Thyroid gland (tissue), 4 donors: ENCODE measurements around the gene PHOX2B. TPM values are rescaled to one million over a fixed set of nuclear protein-coding genes. Genes with fewer than 3 reads are reported as not detected.

Source experiments
- DNase-seq, 2 donors: peaks; one replicate each; pipeline ENCODE4 v3.0.0-alpha.2; 2019
- H3K27ac ChIP-seq, 3 donors: fragments of 200-600 bp; sonication (generic); 1 replicate in 2 of 3; 2 replicates in 1 of 3; pipeline ENCODE4 v1.5.1; 2016 to 2019; ENCODE audit warnings: mild to moderate bottlenecking in 1 of 3, moderate library complexity in 1 of 3
- H3K27me3 ChIP-seq: fragments of 200-600 bp; sonication (generic); one replicate; pipeline ENCODE4 v1.5.1; 2019
- H3K36me3 ChIP-seq, 2 donors: fragments of 200-600 bp; sonication (generic); one replicate each; pipeline ENCODE4 v1.5.1; 2016 to 2019
- H3K4me1 ChIP-seq, 2 donors: fragments of 200-600 bp; sonication (generic); one replicate each; pipeline ENCODE4 v1.5.1; 2017 to 2019
- H3K4me3 ChIP-seq, 3 donors: fragments of 200-600 bp; sonication (generic); replicated peaks in 1 of 3; 1 replicate in 2 of 3; 2 replicates in 1 of 3; pipeline ENCODE4 v1.5.1; 2016; ENCODE audit warnings: mild to moderate bottlenecking in 1 of 3
- H3K9me3 ChIP-seq: fragments of 200-600 bp; sonication (generic); one replicate; pipeline ENCODE4 v1.5.1; 2017
- POLR2A ChIP-seq, 2 donors: fragments of 450-650 bp; IDR thresholded peaks; one replicate each; pipeline ENCODE4 v1.6.1; 2017; ENCODE audit warnings: antibody characterized with exemption in 2 of 2, mild to moderate bottlenecking in 2 of 2, moderate library complexity in 1 of 2
- WGBS, 2 donors: methylation state at CpG; one replicate each; pipeline ENCODE4 v1.1.5; 2017; 5-methylcytosine and 5-hydroxymethylcytosine counted together
- intact Hi-C: fragments of 100-400 bp; cut with DNase I; formaldehyde crosslinking; loops from one replicate; pipeline ENCODE4 v1.15.1; 2023
- total RNA-seq, 4 donors: library from RNA; depleted of rRNA; stranded (reverse); fragments of >200 nt; gene quantifications; one replicate each; pipeline ENCODE4 v1.2.3, GENCODE V29; 2016
- TF ChIP-seq, protein P1 (sequence below), 6 experiments: fragments of 200-600 bp in 3 of 6; fragments of 450-650 bp in 3 of 6; sonication (generic) in 3 of 6; IDR thresholded peaks; one replicate each; pipeline ENCODE4 v1.5.1; 2016 to 2019; ENCODE audit warnings: antibody characterized with exemption in 6 of 6, mild to moderate bottlenecking in 2 of 6, inconsistent platforms in 1 of 6, moderate library complexity in 1 of 6

The PHOX2B gene
- total RNA-seq, 4 donors from 2014 or later: not detected

DNA sequence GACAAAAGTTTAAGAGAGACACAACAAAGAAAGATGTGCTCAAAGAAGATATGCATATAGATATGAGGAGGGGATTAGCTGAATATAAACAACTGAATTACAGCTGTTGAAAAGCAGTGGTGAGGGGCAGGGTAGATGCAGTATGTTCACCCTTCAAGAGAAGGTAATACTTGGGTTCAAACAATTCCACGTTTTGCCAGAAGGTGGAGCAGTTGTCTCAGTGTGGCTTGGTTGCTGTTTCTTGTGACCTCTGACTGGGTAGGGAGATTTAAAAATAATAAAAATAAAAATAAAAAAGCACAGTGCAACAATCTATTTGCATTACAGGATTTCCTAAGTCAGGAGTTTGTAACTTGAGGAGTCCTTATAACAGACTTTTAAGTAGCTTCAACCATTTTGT, 23.3 kb downstream of the PHOX2B start:
- no peaks in the 10 kb centered on the region for H3K9me3 ChIP-seq
- TF ChIP-seq, protein P1, sequence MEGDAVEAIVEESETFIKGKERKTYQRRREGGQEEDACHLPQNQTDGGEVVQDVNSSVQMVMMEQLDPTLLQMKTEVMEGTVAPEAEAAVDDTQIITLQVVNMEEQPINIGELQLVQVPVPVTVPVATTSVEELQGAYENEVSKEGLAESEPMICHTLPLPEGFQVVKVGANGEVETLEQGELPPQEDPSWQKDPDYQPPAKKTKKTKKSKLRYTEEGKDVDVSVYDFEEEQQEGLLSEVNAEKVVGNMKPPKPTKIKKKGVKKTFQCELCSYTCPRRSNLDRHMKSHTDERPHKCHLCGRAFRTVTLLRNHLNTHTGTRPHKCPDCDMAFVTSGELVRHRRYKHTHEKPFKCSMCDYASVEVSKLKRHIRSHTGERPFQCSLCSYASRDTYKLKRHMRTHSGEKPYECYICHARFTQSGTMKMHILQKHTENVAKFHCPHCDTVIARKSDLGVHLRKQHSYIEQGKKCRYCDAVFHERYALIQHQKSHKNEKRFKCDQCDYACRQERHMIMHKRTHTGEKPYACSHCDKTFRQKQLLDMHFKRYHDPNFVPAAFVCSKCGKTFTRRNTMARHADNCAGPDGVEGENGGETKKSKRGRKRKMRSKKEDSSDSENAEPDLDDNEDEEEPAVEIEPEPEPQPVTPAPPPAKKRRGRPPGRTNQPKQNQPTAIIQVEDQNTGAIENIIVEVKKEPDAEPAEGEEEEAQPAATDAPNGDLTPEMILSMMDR (IDR thresholded peaks at IDR 0.05): no peak
- TF ChIP-seq POLR2A (IDR thresholded peaks at IDR 0.05): no peak
- H3K27me3 ChIP-seq: no peaks in the 10 kb centered on the region
- H3K36me3 ChIP-seq: no peaks in the 10 kb centered on the region
- intact Hi-C loops: no loop called here
- no peaks in the 10 kb centered on the region for H3K4me1 ChIP-seq
- H3K27ac ChIP-seq: no peak overlapping the region
- no peak overlapping the region for H3K4me3 ChIP-seq
- 2 to 3% methylated on average over 1 of the region's 1 CpG for WGBS, 2 donors
- DNase-seq: no peak

DNA sequence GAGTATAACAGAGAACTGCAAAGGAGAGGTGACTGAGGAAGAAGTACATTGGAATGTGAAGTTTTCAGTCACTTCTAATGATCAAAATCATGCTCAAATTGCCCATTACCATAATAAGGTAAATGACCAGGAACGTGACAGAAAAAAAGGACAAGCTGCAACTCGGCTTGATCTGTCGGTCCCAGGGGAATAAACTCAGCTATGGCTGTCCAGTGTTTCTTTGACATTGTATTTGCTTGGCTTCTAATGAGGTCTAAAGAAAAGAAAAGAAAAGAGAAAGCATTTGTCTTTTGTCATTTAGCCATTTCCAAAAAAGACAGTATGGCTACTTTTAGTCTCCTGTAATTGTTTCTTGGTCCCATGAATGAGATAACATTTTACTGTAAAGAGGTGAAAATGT, 25.2 kb downstream of the PHOX2B start:
- Histone ChIP-seq H3K4me1 (no peaks in the 10 kb centered on the region), H3K27ac (no peak overlapping the region), H3K36me3 (no peaks in the 10 kb centered on the region), H3K27me3 (no peaks in the 10 kb centered on the region), H3K4me3 (no peak overlapping the region), H3K9me3 (no peaks in the 10 kb centered on the region)
- no peak for DNase-seq
- no peak for TF ChIP-seq POLR2A (IDR thresholded peaks at IDR 0.05)
- TF ChIP-seq, protein P1 (IDR thresholded peaks at IDR 0.05): no peak
- intact Hi-C loops: no loop called here
- WGBS, 2 donors: 76% methylated on average over 3 of the region's 3 CpGs

DNA sequence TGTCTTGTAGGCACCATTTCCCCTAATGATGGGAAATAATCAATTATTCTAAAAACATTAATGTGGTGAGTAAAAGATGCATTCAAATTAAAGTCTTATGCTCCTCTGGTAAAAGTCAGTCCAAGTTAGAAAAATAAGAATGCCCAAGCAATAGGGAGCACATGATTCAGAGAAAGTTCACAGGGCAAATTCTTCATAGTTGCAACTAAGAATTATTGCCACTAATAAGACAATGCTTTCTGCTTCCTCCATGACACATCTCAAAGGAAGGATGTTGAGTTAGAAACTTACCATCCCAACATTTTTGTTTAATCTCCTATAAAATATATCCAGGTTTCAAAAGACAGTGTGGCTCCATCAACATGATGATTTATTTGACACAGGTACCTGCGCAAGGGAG, 26.3 kb downstream of the PHOX2B start:
- Histone ChIP-seq H3K36me3 (no peaks in the 10 kb centered on the region), H3K27me3 (no peaks in the 10 kb centered on the region), H3K4me3 (no peak overlapping the region), H3K4me1 (no peaks in the 10 kb centered on the region), H3K9me3 (no peaks in the 10 kb centered on the region), H3K27ac (no peak overlapping the region)
- TF ChIP-seq, protein P1 (IDR thresholded peaks at IDR 0.05): no peak
- TF ChIP-seq POLR2A (IDR thresholded peaks at IDR 0.05): no peak
- WGBS, 2 donors: 90 to 100% methylated on average over 1 of the region's 1 CpG
- no peak for DNase-seq
- intact Hi-C loops: no loop called here

DNA sequence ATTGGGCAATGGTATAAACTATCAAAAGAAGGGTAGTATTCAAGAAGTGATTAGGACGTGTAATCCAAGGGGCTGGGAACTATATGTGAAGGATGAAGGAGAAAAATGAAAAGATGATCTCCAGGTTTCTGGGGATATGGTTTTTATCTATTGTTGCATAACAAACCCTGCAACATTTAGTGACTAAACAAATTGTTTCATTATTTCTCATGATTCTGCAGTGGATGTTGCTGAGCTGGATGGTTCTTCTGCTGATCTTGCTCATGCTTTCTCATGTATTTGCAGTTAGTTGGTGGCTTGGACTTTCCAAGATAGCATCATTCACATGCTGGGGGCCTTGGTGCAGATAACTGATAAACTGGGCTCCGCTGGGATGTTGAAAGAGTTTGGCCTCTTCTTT, 29.1 kb downstream of the PHOX2B start:
- TF ChIP-seq, protein P1 (IDR thresholded peaks at IDR 0.05): no peak
- TF ChIP-seq POLR2A (IDR thresholded peaks at IDR 0.05): no peak
- Histone ChIP-seq H3K4me3 (no peak overlapping the region), H3K36me3 (no peaks in the 10 kb centered on the region), H3K4me1 (no peaks in the 10 kb centered on the region), H3K27ac (no peak overlapping the region), H3K9me3 (no peaks in the 10 kb centered on the region), H3K27me3 (no peaks in the 10 kb centered on the region)
- intact Hi-C loops: no loop called here
- DNase-seq: no peak
- WGBS, 2 donors: 83 to 94% methylated on average over 2 of the region's 2 CpGs

DNA sequence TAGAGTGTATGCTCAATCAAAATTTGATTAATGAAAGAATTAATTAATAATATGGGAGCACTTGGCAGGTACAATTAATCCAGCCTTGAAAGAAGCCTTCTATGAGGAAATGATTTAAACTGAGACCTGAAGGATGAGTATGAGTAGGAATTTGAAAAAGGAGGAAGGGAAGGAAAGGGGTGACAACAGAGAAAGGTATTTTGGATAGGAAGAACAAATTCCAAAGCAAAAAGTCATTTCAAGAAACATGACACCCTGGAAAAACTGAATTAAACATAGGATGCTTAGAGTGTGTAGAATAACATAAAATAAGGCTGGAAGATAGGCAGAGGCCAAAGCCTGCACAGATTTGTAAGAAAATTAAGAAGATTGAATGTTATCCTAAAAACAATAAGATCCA, 29.6 kb downstream of the PHOX2B start:
- Histone ChIP-seq H3K4me1 (no peaks in the 10 kb centered on the region), H3K9me3 (no peaks in the 10 kb centered on the region), H3K4me3 (no peak overlapping the region), H3K27ac (no peak overlapping the region), H3K36me3 (no peaks in the 10 kb centered on the region), H3K27me3 (no peaks in the 10 kb centered on the region)
- intact Hi-C loops: no loop called here
- no peak for DNase-seq
- TF ChIP-seq POLR2A (IDR thresholded peaks at IDR 0.05): no peak
- TF ChIP-seq, protein P1 (IDR thresholded peaks at IDR 0.05): no peak
